Suprapubic skin (tissue), 4 donors: ENCODE data around the gene COPG2.

ENCODE experiments used
- CTCF ChIP-seq, 2 donors: fragments of 200-600 bp in 1 of 2; fragments of 450-650 bp in 1 of 2; sonication (generic) in 1 of 2; IDR thresholded peaks; one replicate each; pipeline ENCODE4 v1.5.1; 2016 to 2019; ENCODE audit warnings: antibody characterized with exemption in 2 of 2, mild to moderate bottlenecking in 1 of 2, moderate library complexity in 1 of 2
- EP300 ChIP-seq: sonication (generic); formaldehyde crosslinking; IDR thresholded peaks from one replicate; pipeline ENCODE4 v1.6.1; 2017; ENCODE audit warnings: antibody characterized with exemption
- POLR2AphosphoS5 ChIP-seq, 3 donors: sonication (generic); formaldehyde crosslinking; IDR thresholded peaks; one replicate each; pipeline ENCODE4 v1.6.1; 2017; ENCODE audit warnings: antibody characterized with exemption in 3 of 3

GRCh38 chr7:130544356-130544755, 124.2 kb downstream of the COPG2 start:
- no peak for TF ChIP-seq CTCF (IDR thresholded peaks at IDR 0.05)
- TF ChIP-seq POLR2AphosphoS5 (IDR thresholded peaks at IDR 0.05): no peak
- no peak for TF ChIP-seq EP300
